Endothelial cell of umbilical vein (primary cell): ENCODE measurements around the gene CXCR4. TPM values are rescaled to one million over a fixed set of nuclear protein-coding genes. Genes with fewer than 3 reads are reported as not detected.

ENCODE experiments used
- BruUV-seq: library from RNA; stranded (reverse); fragments of 400-500 nt; replicated peaks from 2 replicates; lab custom pipeline; 2021; lab: Mats Ljungman, UMichigan
- CTCF ChIA-PET: fragments of 300-600, 350-600 bp; sonication (Branson Sonifier 250); formaldehyde crosslinking; loops from one replicate; lab custom pipeline; 2021; ENCODE audit warnings: antibody characterized with exemption, inconsistent platforms; lab: Charles Lee
- POLR2A ChIA-PET: fragments of 300-600, 350-600 bp; sonication (Branson Sonifier 250); formaldehyde crosslinking; loops from one replicate; lab custom pipeline; 2021; ENCODE audit warnings: antibody characterized with exemption, inconsistent platforms; lab: Charles Lee
- DNase-seq: peaks from one replicate; pipeline ENCODE4 v3.0.0-alpha.2; 2011; ENCODE audit warnings: low read depth, low spot score
- FAIRE-seq: peaks from 2 replicates; lab custom pipeline; 2011; peaks lifted over from hg19 to GRCh38; lab: Jason Lieb, UNC
- H2AFZ ChIP-seq: 2 replicates; pipeline ENCODE4 v1.6.0; 2012; ENCODE audit warnings: low read depth, low read length, control low read depth, inconsistent platforms
- H3K27ac ChIP-seq: 2 replicates; pipeline ENCODE4 v1.5.1; 2011; ENCODE audit warnings: low read depth, mild to moderate bottlenecking, control low read depth, low read length, moderate library complexity; ENCODE audit not compliant: insufficient read depth
- H3K27me3 ChIP-seq, 2 experiments: 2 replicates each; pipeline versions ENCODE4 v1.6.0 to v1.6.1; 2011; ENCODE audit warnings: low read length in 2 of 2, mixed read lengths in 1 of 2; ENCODE audit not compliant: control insufficient read depth in 2 of 2, insufficient read depth in 2 of 2
- H3K36me3 ChIP-seq, 2 experiments: 2 replicates in 1 of 2; 3 replicates in 1 of 2; pipeline ENCODE4 v1.5.1; 2011; ENCODE audit warnings: low read length in 2 of 2, mild to moderate bottlenecking in 1 of 2, moderate library complexity in 1 of 2; ENCODE audit not compliant: control insufficient read depth in 2 of 2, insufficient read depth in 2 of 2; ENCODE audit errors: extremely low read depth in 1 of 2
- H3K4me1 ChIP-seq: 3 replicates; pipeline ENCODE4 v1.5.1; 2011; ENCODE audit warnings: mild to moderate bottlenecking, low read length; ENCODE audit not compliant: control insufficient read depth, insufficient read depth; ENCODE audit errors: extremely low read depth
- H3K4me2 ChIP-seq: 2 replicates; pipeline ENCODE4 v1.6.1; 2011; ENCODE audit warnings: low read length, control low read depth, mixed read lengths; ENCODE audit not compliant: insufficient read depth
- H3K4me3 ChIP-seq, 3 experiments: fragments of 200-600 bp in 1 of 3; sonication (generic), shearing (Covaris generic) in 1 of 3; replicated peaks in 1 of 3; 2 replicates each; pipeline ENCODE4 v1.5.1; 2011 to 2016; ENCODE audit warnings: control low read depth in 3 of 3, low read length in 3 of 3, mild to moderate bottlenecking in 2 of 3, inconsistent platforms in 1 of 3, low read depth in 1 of 3, moderate library complexity in 1 of 3; ENCODE audit not compliant: insufficient read depth in 1 of 3
- H3K79me2 ChIP-seq: 2 replicates; pipeline ENCODE4 v1.6.0; 2012; ENCODE audit warnings: low read length, inconsistent platforms; ENCODE audit not compliant: control insufficient read depth, insufficient read depth
- H3K9ac ChIP-seq: replicated peaks from 2 replicates; pipeline ENCODE3; 2011; ENCODE audit warnings: low read length, control low read depth; ENCODE audit not compliant: insufficient read depth; ENCODE audit errors: extremely low read depth
- H3K9me1 ChIP-seq: replicated peaks from 3 replicates; pipeline ENCODE4 v1.6.0; 2011; ENCODE audit warnings: mild to moderate bottlenecking, low read length; ENCODE audit not compliant: control insufficient read depth, insufficient read depth; ENCODE audit errors: extremely low read depth
- H3K9me3 ChIP-seq: replicated peaks from 2 replicates; pipeline ENCODE4 v1.5.1; 2012; ENCODE audit warnings: low read length, inconsistent platforms; ENCODE audit not compliant: control insufficient read depth, insufficient read depth
- H4K20me1 ChIP-seq: replicated peaks from 2 replicates; pipeline ENCODE3; 2011; ENCODE audit warnings: mild to moderate bottlenecking, low read length; ENCODE audit not compliant: control insufficient read depth, insufficient read depth; ENCODE audit errors: extremely low read depth
- EZH2 ChIP-seq: IDR thresholded peaks from 2 replicates; pipeline ENCODE4 v1.6.1; 2012; ENCODE audit warnings: borderline replicate concordance, low read depth, mild to moderate bottlenecking, moderate library complexity, low read length, inconsistent platforms; ENCODE audit not compliant: severe bottlenecking
- JUN ChIP-seq: IDR thresholded peaks from 2 replicates; pipeline ENCODE4 v1.6.1; 2011; ENCODE audit warnings: borderline replicate concordance, low read depth; ENCODE audit not compliant: insufficient read length, insufficient read depth
- MAX ChIP-seq: IDR thresholded peaks from 2 replicates; pipeline ENCODE4 v1.6.1; 2011; ENCODE audit not compliant: insufficient read depth, insufficient read length
- MYC ChIP-seq: IDR thresholded peaks from one replicate; pipeline ENCODE4 v1.6.1; 2011; ENCODE audit warnings: mild to moderate bottlenecking, low read depth, low read length
- POLR2AphosphoS5 ChIP-seq: IDR thresholded peaks from 2 replicates; pipeline ENCODE4 v1.6.1; 2012; ENCODE audit warnings: low read depth, mild to moderate bottlenecking, control low read depth, low read length, moderate library complexity; ENCODE audit not compliant: insufficient read depth
- dilution Hi-C: fragments of 300-500 bp; cut with MboI; formaldehyde crosslinking; loops from one replicate; pipeline ENCODE4 v1.15.0; 2019; ENCODE audit warnings: low sequenced_read_pairs; ENCODE audit not compliant: extremely low pct_ligation_motif_present
- intact Hi-C: fragments of 100-400 bp; cut with micrococcal nuclease; formaldehyde crosslinking; loops from one replicate; pipeline ENCODE4 v1.10.0; 2022
- polyA plus RNA-seq, 4 experiments: library from polyadenylated mRNA; depleted of rRNA in 3 of 4; stranded (reverse) in 3 of 4; unstranded in 1 of 4; fragments of >200 nt; gene quantifications; 2 replicates each; pipeline versions ENCODE4 v1.2.1 to v1.2.3, GENCODE V29; 2011 to 2012; ENCODE audit warnings: missing spikeins in 1 of 4
- total RNA-seq: library from RNA; stranded (reverse); gene quantifications from 2 replicates; pipeline ENCODE4 v1.2.3, GENCODE V29; 2021

CXCR4 gene
- total and polyA plus RNA-seq, 2 donors (not counting 3 experiments of a cell fraction or from before 2014, with no cell fraction given), result 42.2 to 52.4 TPM

GRCh38 chr2:136130045-136130444, 12.1 kb upstream of the CXCR4 start:
- Histone ChIP-seq H3K79me2 (no peaks in the 10 kb centered on the region), H3K27me3 (peaks cover 22 to 27% of the 10 kb centered on the region in 2 experiments), H4K20me1 (no peaks in the 10 kb centered on the region), H2AFZ (no peak overlapping the region), H3K9ac (no peak overlapping the region), H3K4me1 (no peaks in the 10 kb centered on the region), H3K27ac (no peak overlapping the region), H3K4me2 (no peak overlapping the region), H3K4me3 (no peak overlapping the region), H3K9me1 (no peaks in the 10 kb centered on the region), H3K36me3 (no peaks in the 10 kb centered on the region), H3K9me3 (no peaks in the 10 kb centered on the region)
- ChIA-PET POLR2A (no interaction called here), CTCF (no interaction called here)
- DNase-seq, result no peak
- TF ChIP-seq JUN, result no peak
- TF ChIP-seq POLR2AphosphoS5, result no peak
- TF ChIP-seq EZH2, result no peak
- FAIRE-seq, result no peak
- dilution Hi-C loops, result no loop called here
- intact Hi-C loops, result no loop called here
- BruUV-seq, result no TSS peak

GRCh38 chr2:136129601-136130000, 11.7 kb upstream of the CXCR4 start:
- DNase-seq (no peak), FAIRE-seq (no peak)
- TF ChIP-seq JUN, result no peak
- TF ChIP-seq POLR2AphosphoS5, result no peak
- TF ChIP-seq MAX, result no peak
- no peak for TF ChIP-seq MYC
- Histone ChIP-seq H2AFZ (no peak overlapping the region), H4K20me1 (no peaks in the 10 kb centered on the region), H3K4me1 (no peaks in the 10 kb centered on the region), H3K79me2 (no peaks in the 10 kb centered on the region), H3K9ac (no peak overlapping the region), H3K27me3 (peaks cover 24 to 32% of the 10 kb centered on the region in 2 experiments), H3K4me2 (no peak overlapping the region), H3K27ac (no peak overlapping the region), H3K36me3 (no peaks in the 10 kb centered on the region), H3K9me1 (no peaks in the 10 kb centered on the region), H3K4me3 (no peak overlapping the region), H3K9me3 (no peaks in the 10 kb centered on the region)
- dilution Hi-C loops, result no loop called here
- intact Hi-C loops, result no loop called here
- no TSS peak for BruUV-seq
- ChIA-PET CTCF (no interaction called here), POLR2A (no interaction called here)
